ENCODE results near the gene PSMD9. TPM values are rescaled to one million over a fixed set of nuclear protein-coding genes. Genes with fewer than 3 reads are reported as not detected.

PSMD9 gene
- total and polyA plus RNA-seq, 3 experiments from 2014 or later: 83.7 to 99.3 (median 89.9) TPM

DNA sequence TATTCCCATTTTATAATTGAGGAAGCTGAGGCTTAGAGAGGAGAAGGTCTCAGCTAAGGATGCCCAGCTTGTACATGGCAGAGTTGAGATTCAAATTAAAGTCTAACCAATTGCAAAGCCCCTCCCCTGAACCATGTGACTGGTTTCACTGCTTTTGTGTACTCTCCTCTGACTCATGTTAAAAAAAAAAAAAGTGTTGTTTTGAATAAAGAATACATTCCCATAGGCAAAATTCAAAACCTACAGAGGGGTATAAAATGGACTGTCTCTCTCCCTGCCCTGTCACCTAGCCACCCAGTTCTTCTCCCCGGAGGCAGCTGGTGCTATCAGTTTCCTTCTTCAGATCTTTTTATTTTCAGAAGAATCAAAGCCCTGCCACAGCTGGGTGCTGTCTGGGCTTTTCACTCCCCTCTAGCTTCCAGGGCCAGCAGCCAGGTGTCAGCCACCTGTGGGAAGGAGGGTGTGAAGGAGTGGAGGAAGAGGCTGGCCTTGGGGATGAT, 5.4 kb downstream of the PSMD9 start:
- H3K9me3 ChIP-seq (ENCODE audit: low read length): no peaks in the 10 kb centered on the region
- Mint-ChIP-seq H3K27me3 (no peaks in the 10 kb centered on the region), H3K36me3 (peaks cover 0 to 61% (median 6%) of the 10 kb centered on the region in 3 donors), H3K4me3 (peak overlapping the region in 2 of 7 donors; percentile 8 to 24), H3K27ac (peak overlapping the region in 6 of 8 donors; percentile 19 to 84 (median 52)), H3K9me3 (no peaks in the 10 kb centered on the region), H3K4me1 (peaks cover 29 to 45% (median 42%) of the 10 kb centered on the region in 3 donors)
- CTCF ChIA-PET: interaction anchor here (0.8 to 2.5 kb wide), 4 partner anchors 24 to 100 kb away, joined by 3 to 8 read pairs (median 5); partner anchors contain the start of genes CFAP251 and RHOF
- DNase-seq: no peak
- H3K4me3 ChIP-seq (ENCODE audit: low read length): no peak overlapping the region
- POLR2A ChIA-PET: interaction anchor here (0.5 kb wide), 1 partner anchor 183 kb away, joined by 3 read pairs; no protein-coding TSS in a partner anchor
- H3K27ac ChIP-seq (ENCODE audit: low read depth, low read length): peak overlapping the region; percentile 48
- peaks cover 19% of the 10 kb centered on the region for H3K4me1 ChIP-seq (ENCODE audit: insufficient read depth, low read length)
- H3K27me3 ChIP-seq (ENCODE audit: insufficient read depth, low read length, poor library complexity, severe bottlenecking): no peaks in the 10 kb centered on the region
- peaks cover 24% of the 10 kb centered on the region for H3K36me3 ChIP-seq (ENCODE audit: insufficient read depth, low read length)

DNA sequence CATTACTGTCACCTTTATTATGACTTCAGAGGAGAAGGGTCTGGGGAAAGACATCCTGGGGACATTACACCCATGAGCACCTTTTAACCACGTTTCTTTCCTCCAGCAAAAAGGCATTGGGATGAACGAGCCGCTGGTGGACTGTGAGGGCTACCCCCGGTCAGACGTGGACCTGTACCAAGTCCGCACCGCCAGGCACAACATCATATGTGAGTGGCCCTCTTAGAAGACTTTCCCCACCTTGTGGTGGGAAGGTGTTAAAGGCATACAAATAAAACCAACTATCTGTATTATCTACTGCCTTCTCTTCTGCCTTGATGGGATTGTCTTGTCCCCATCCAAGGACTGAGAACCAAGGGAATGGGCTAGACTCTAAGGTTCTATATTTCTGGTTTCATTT, 6.0 kb downstream of the PSMD9 start:
- peaks cover 22 to 39% (median 36%) of the 10 kb centered on the region in 3 donors for H3K4me1 Mint-ChIP-seq
- peak overlapping the region in 4 of 8 donors; percentile 2 to 77 (median 70) for H3K27ac Mint-ChIP-seq
- no peak overlapping the region for H3K4me3 Mint-ChIP-seq
- peaks cover 0 to 66% (median 9%) of the 10 kb centered on the region in 3 donors for H3K36me3 Mint-ChIP-seq
- H3K9me3 Mint-ChIP-seq: no peaks in the 10 kb centered on the region
- DNase-seq: no peak
- Histone ChIP-seq H3K9me3 (ENCODE audit: low read length) (no peaks in the 10 kb centered on the region), H3K27ac (ENCODE audit: low read depth, low read length) (no peak overlapping the region), H3K27me3 (ENCODE audit: insufficient read depth, low read length, poor library complexity, severe bottlenecking) (no peaks in the 10 kb centered on the region), H3K4me3 (ENCODE audit: low read length) (no peak overlapping the region), H3K36me3 (ENCODE audit: insufficient read depth, low read length) (peaks cover 29% of the 10 kb centered on the region), H3K4me1 (ENCODE audit: insufficient read depth, low read length) (peaks cover 13% of the 10 kb centered on the region)
- ChIA-PET CTCF (interaction anchor here (1.5 to 2.5 kb wide), 2 partner anchors 24 to 99 kb away, joined by 4 to 8 read pairs; partner anchors contain the start of gene CFAP251), POLR2A (no interaction called here)
- no peaks in the 10 kb centered on the region for H3K27me3 Mint-ChIP-seq

DNA sequence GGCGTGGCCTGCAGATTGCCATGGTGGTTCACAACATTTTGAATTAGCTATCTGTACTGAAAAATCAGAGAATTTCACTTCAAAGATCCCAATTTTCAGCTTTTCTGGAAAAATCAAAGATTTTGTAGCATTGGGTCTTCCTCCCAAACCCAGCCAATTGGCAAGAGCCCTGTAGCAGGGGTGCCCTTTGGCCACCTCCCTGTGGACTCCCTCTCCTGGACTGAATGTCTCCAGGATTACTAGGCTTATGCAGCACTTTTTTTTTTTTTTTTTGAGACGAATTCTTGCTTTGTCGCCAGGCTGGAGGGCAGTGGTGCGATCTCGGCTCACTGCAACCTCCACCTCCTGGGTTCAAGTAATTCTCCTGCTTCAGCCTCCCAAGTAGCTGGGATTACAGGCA, 9.7 kb downstream of the PSMD9 start:
- DNase-seq: no peak
- H3K4me1 Mint-ChIP-seq: peaks cover 11 to 17% (median 12%) of the 10 kb centered on the region in 3 donors
- no peak overlapping the region for H3K4me3 Mint-ChIP-seq
- H3K27ac Mint-ChIP-seq: no peak overlapping the region
- Histone ChIP-seq H3K27ac (ENCODE audit: low read depth, low read length) (no peak overlapping the region), H3K36me3 (ENCODE audit: insufficient read depth, low read length) (peaks cover 48% of the 10 kb centered on the region), H3K4me1 (ENCODE audit: insufficient read depth, low read length) (peaks cover 6% of the 10 kb centered on the region), H3K4me3 (ENCODE audit: low read length) (no peak overlapping the region), H3K27me3 (ENCODE audit: insufficient read depth, low read length, poor library complexity, severe bottlenecking) (no peaks in the 10 kb centered on the region), H3K9me3 (ENCODE audit: low read length) (no peaks in the 10 kb centered on the region)
- ChIA-PET CTCF (no interaction called here), POLR2A (interaction anchor here (0.8 kb wide), 1 partner anchor 71 kb away, joined by 5 read pairs; no protein-coding TSS in a partner anchor)
- H3K9me3 Mint-ChIP-seq: no peaks in the 10 kb centered on the region
- no peaks in the 10 kb centered on the region for H3K27me3 Mint-ChIP-seq
- H3K36me3 Mint-ChIP-seq: peaks cover 12 to 86% (median 25%) of the 10 kb centered on the region in 3 donors

DNA sequence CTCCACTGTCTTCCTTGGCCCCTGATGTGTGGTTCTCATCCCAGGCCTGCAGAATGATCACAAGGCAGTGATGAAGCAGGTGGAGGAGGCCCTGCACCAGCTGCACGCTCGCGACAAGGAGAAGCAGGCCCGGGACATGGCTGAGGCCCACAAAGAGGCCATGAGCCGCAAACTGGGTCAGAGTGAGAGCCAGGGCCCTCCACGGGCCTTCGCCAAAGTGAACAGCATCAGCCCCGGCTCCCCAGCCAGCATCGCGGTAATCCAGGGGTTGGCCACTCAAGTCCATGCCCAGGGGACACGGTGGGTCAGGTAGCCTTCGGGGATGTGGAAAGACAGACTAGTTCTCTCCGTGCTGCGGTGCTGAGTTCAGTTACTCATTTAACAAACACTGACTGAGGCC, 11.0 kb downstream of the PSMD9 start:
- no peaks in the 10 kb centered on the region for H3K27me3 Mint-ChIP-seq
- POLR2A ChIA-PET: no interaction called here
- H3K4me1 Mint-ChIP-seq: peaks cover 0 to 4% (median 4%) of the 10 kb centered on the region in 3 donors

DNA sequence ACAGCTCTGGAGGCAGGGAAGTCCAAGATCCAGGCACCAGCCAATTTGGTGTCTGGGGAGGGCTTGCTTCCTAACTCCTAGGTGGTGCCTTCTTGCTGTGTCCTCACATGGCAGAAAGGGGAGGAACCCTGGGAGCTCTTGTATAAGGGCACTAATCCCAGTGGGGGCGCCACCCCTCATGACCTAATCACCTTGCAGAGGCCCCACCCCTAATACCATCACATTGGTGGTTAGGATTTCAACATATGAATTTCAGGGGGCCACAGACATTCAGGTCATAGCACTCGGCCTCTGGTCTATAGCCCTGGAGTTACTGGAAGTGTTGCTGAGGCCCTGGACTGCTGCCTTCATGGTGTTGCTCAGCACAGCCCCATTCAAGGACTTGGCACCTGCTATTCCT, 14.6 kb downstream of the PSMD9 start:
- ChIA-PET POLR2A (no interaction called here), CTCF (no interaction called here)
- no peaks in the 10 kb centered on the region for H3K27me3 ChIP-seq (ENCODE audit: insufficient read depth, low read length, poor library complexity, severe bottlenecking)
- Mint-ChIP-seq H3K4me1 (peaks cover 0 to under 1% (median 0%) of the 10 kb centered on the region in 3 donors), H3K4me3 (no peak overlapping the region), H3K27me3 (no peaks in the 10 kb centered on the region), H3K36me3 (peaks cover 12 to 73% (median 29%) of the 10 kb centered on the region in 3 donors), H3K9me3 (no peaks in the 10 kb centered on the region), H3K27ac (peak overlapping the region in 1 of 8 donors; percentile 74)
- no peak for DNase-seq
- peaks cover 38% of the 10 kb centered on the region for H3K36me3 ChIP-seq (ENCODE audit: insufficient read depth, low read length)
- H3K4me3 ChIP-seq (ENCODE audit: low read length): no peak overlapping the region
- no peak overlapping the region for H3K27ac ChIP-seq (ENCODE audit: low read depth, low read length)
- no peaks in the 10 kb centered on the region for H3K4me1 ChIP-seq (ENCODE audit: insufficient read depth, low read length)
- no peaks in the 10 kb centered on the region for H3K9me3 ChIP-seq (ENCODE audit: low read length)

More for the DNA sequence above, 11.0 kb downstream of the PSMD9 start:
- Histone ChIP-seq H3K27me3 (ENCODE audit: insufficient read depth, low read length, poor library complexity, severe bottlenecking) (no peaks in the 10 kb centered on the region), H3K36me3 (ENCODE audit: insufficient read depth, low read length) (peaks cover 53% of the 10 kb centered on the region), H3K27ac (ENCODE audit: low read depth, low read length) (no peak overlapping the region), H3K4me3 (ENCODE audit: low read length) (no peak overlapping the region), H3K9me3 (ENCODE audit: low read length) (no peaks in the 10 kb centered on the region), H3K4me1 (ENCODE audit: insufficient read depth, low read length) (no peaks in the 10 kb centered on the region)
- Mint-ChIP-seq H3K36me3 (peaks cover 12 to 80% (median 28%) of the 10 kb centered on the region in 3 donors), H3K9me3 (no peaks in the 10 kb centered on the region), H3K4me3 (no peak overlapping the region), H3K27ac (no peak overlapping the region)
- CTCF ChIA-PET: interaction anchor here (1.5 kb wide), 1 partner anchor 29 kb away, joined by 3 read pairs; no protein-coding TSS in a partner anchor
- no peak for DNase-seq

DNA sequence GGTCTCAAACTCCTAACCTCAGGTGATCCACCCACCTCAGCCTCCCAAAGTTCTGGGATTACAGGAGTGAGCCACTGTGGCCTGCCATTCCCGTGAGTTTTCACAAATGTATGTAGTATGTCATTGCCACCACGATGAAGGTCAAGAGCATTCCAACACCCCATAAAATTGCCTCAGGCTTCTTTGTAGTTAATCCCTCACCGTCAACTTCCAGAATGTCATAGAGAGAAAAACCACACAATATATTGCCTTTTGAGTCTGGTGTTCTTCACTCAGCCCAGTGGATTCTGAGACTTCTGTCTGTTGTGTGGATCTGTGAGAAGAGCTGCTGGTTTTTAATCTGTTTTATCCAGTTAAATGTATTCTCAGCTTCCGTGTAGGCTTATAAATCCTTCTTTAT, 17.2 kb downstream of the PSMD9 start:
- Histone ChIP-seq H3K4me3 (ENCODE audit: low read length) (no peak overlapping the region), H3K36me3 (ENCODE audit: insufficient read depth, low read length) (peaks cover 40% of the 10 kb centered on the region), H3K4me1 (ENCODE audit: insufficient read depth, low read length) (no peaks in the 10 kb centered on the region), H3K27ac (ENCODE audit: low read depth, low read length) (no peak overlapping the region), H3K27me3 (ENCODE audit: insufficient read depth, low read length, poor library complexity, severe bottlenecking) (no peaks in the 10 kb centered on the region), H3K9me3 (ENCODE audit: low read length) (no peaks in the 10 kb centered on the region)
- H3K4me1 Mint-ChIP-seq: peaks cover 5 to 8% (median 6%) of the 10 kb centered on the region in 3 donors
- CTCF ChIA-PET: interaction anchor here (1.6 to 4.8 kb wide), 2 partner anchors 12 to 16 kb away, joined by 3 to 16 read pairs; partner anchors contain the start of gene CFAP251
- no peak overlapping the region for H3K4me3 Mint-ChIP-seq
- H3K9me3 Mint-ChIP-seq: no peaks in the 10 kb centered on the region
- H3K27ac Mint-ChIP-seq: peak overlapping the region in 1 of 8 donors; percentile 61
- POLR2A ChIA-PET: no interaction called here
- peaks cover 16 to 67% (median 31%) of the 10 kb centered on the region in 3 donors for H3K36me3 Mint-ChIP-seq
- no peak for DNase-seq
- H3K27me3 Mint-ChIP-seq: no peaks in the 10 kb centered on the region

DNA sequence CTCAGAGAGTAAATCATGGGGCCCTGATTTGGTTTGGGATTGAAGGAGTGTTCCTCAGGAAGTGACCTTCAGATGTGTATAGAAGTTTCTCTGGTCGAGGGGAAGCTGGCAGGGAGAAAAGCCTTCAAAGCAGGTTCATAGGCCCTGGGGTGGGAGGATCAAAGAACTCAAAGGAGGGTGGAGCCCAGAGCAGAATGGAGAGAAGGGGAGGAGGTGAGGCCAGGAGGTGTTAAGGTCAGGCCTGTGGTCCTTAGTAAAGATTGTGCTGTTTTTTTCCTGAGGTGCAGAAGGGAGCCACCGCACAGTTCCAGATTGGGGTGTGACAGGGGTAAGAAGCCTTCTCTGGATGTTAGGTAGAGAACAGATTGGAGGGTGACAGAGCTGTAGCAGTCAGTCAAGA, 20.1 kb downstream of the PSMD9 start:
- ChIA-PET POLR2A (no interaction called here), CTCF (interaction anchor here (4.8 kb wide), 1 partner anchor 9 kb away, joined by 16 read pairs; the partner anchor contains the start of gene CFAP251)
- Mint-ChIP-seq H3K36me3 (peaks cover 4 to 53% (median 22%) of the 10 kb centered on the region in 3 donors), H3K27me3 (no peaks in the 10 kb centered on the region), H3K4me1 (peaks cover 7 to 13% (median 13%) of the 10 kb centered on the region in 3 donors), H3K4me3 (no peak overlapping the region), H3K9me3 (no peaks in the 10 kb centered on the region), H3K27ac (peak overlapping the region in 6 of 8 donors; percentile 59 to 85 (median 72))
- H3K9me3 ChIP-seq (ENCODE audit: low read length): no peaks in the 10 kb centered on the region
- H3K27ac ChIP-seq (ENCODE audit: low read depth, low read length): no peak overlapping the region
- no peak overlapping the region for H3K4me3 ChIP-seq (ENCODE audit: low read length)
- no peak for DNase-seq
- no peaks in the 10 kb centered on the region for H3K27me3 ChIP-seq (ENCODE audit: insufficient read depth, low read length, poor library complexity, severe bottlenecking)
- H3K4me1 ChIP-seq (ENCODE audit: insufficient read depth, low read length): no peaks in the 10 kb centered on the region
- peaks cover 17% of the 10 kb centered on the region for H3K36me3 ChIP-seq (ENCODE audit: insufficient read depth, low read length)
